Dendritic cell treated with granulocyte-macrophage colony-stimulating factor and Interleukin-4, amounts not matched to agents 40 ng/mL and 50 ng/mL, for 4 days (primary cell): ENCODE measurements around the gene SPECC1L.
A peak's percentile ranks its signal among the peaks of the same experiment; 100 is the strongest.
"Not testable (repeated sequence)": the region's sequence is repeated elsewhere in the genome, so short reads cannot be mapped to it uniquely, and the experiment has no call there.

Source experiments
- H3K27ac Mint-ChIP-seq: one replicate; pipeline ENCODE4 v1.8.0; 2022; ENCODE audit warnings: mild to moderate bottlenecking, mixed read lengths
- H3K27me3 Mint-ChIP-seq: one replicate; pipeline ENCODE4 v1.8.0; 2022; ENCODE audit warnings: mild to moderate bottlenecking, mixed read lengths
- H3K36me3 Mint-ChIP-seq: one replicate; pipeline ENCODE4 v1.8.0; 2022; ENCODE audit warnings: low read depth, mixed read lengths
- H3K4me1 Mint-ChIP-seq: one replicate; pipeline ENCODE4 v1.8.0; 2022; ENCODE audit warnings: low read depth, mixed read lengths
- H3K4me3 Mint-ChIP-seq: one replicate; pipeline ENCODE4 v1.8.0; 2022; ENCODE audit warnings: mild to moderate bottlenecking, moderate library complexity, mixed read lengths
- H3K9me3 Mint-ChIP-seq: one replicate; pipeline ENCODE4 v1.8.0; 2022; ENCODE audit warnings: mixed read lengths
- intact Hi-C: fragments of 100-400 bp; cut with micrococcal nuclease; formaldehyde crosslinking; loops from one replicate; pipeline ENCODE4 v1.15.0; 2022

The SPECC1L gene

DNA sequence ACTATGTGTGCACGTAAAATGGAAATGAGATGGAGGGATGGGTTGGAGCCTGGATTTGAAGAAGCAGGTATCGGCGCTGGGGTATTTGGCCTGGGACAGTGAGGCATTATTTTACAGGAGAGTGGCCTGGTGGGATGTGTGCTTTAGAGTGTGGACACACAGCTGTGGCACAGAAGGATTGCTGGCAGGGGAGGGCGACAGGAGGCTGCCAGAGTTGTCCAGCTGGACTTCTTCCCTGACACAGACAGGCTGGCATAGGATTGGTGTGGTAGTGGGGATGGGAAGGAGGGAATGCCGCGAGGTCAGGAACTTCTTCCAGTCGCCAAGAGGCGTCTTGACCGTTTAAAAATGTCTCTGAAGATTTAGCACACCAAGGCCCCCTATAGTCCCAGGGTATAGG lies 16.6 kb downstream of the SPECC1L start:
- peaks cover 35% of the 10 kb centered on the region for H3K4me1 Mint-ChIP-seq
- H3K27me3 Mint-ChIP-seq, H3K4me3 Mint-ChIP-seq, H3K9me3 Mint-ChIP-seq, intact Hi-C loops: not testable (repeated sequence)
- peaks cover 20% of the 10 kb centered on the region for H3K36me3 Mint-ChIP-seq
- peak overlapping the region; percentile 32 for H3K27ac Mint-ChIP-seq

DNA sequence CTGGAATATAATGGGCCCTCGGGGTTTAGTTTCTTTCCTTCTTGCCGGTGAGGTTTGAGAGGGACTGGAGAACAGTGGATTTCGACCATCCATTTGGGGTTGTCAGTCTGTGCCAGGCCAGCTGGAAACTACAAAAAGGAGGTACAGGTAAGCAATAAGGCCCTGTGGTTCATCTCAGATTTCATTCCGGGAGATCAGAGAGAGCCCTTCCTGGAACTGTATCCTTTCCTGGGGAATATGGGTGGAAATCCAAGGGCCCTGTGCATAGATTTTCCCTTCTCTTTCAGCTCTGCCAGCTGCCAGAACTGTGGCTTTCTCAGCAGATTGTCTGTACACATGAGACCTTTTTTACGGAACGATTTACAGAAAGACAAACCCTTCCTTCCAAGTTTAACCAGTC lies 17.2 kb downstream of the SPECC1L start:
- H3K4me3 Mint-ChIP-seq, H3K27me3 Mint-ChIP-seq, intact Hi-C loops, H3K27ac Mint-ChIP-seq, H3K9me3 Mint-ChIP-seq: not testable (repeated sequence)
- Mint-ChIP-seq H3K36me3 (peaks cover 23% of the 10 kb centered on the region), H3K4me1 (peaks cover 37% of the 10 kb centered on the region)

DNA sequence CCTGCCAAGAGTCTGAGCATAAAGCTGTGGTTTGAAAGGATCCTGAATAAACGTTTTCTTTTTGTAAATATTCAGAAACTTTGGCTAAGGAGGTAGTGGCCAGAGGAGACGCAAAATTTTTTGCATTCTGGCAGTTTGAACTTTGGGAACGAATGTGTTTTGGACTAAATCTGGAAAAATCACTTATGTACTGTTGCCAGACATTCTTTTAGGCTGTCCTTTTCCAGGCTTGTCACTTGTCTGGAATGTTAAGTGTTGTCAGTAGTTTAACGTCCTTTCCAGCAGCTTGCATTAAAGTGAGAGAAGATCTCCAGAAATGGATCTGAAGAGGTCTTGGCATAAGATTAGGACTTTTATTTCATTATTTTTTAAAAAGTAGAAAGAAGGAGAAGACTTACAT lies 18.5 kb downstream of the SPECC1L start:
- intact Hi-C loops = no loop called here

DNA sequence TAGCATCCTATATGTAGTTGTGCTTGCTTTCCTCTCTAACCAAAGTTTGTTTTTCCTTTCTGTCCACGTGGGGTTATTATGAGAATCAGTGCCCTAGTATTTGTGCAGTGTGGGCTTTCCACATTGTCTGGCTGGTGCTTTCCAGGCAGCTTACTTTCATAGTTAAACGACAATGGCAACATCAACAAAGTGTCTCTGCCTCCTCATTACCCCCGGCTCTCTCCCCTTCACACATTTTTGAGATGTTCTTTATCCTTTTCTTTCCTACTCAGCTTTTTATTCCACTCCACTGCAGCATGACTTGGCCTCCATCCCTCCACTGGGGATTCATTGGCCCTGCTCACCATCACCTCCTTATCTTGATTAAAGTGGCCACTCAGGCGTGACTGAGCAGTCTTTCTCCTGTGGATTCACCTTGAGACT lies 19.1 kb downstream of the SPECC1L start:
- Mint-ChIP-seq H3K4me1 (peaks cover 39% of the 10 kb centered on the region), H3K4me3 (no peak overlapping the region), H3K27me3 (no peaks in the 10 kb centered on the region), H3K27ac (no peak overlapping the region), H3K9me3 (no peaks in the 10 kb centered on the region), H3K36me3 (peaks cover 22% of the 10 kb centered on the region)
- intact Hi-C loops = no loop called here

More for the DNA sequence above, 18.5 kb downstream of the SPECC1L start:
- Mint-ChIP-seq H3K9me3 (no peaks in the 10 kb centered on the region), H3K27ac (no peak overlapping the region), H3K4me3 (no peak overlapping the region), H3K36me3 (peaks cover 26% of the 10 kb centered on the region), H3K4me1 (peaks cover 42% of the 10 kb centered on the region), H3K27me3 (no peaks in the 10 kb centered on the region)

DNA sequence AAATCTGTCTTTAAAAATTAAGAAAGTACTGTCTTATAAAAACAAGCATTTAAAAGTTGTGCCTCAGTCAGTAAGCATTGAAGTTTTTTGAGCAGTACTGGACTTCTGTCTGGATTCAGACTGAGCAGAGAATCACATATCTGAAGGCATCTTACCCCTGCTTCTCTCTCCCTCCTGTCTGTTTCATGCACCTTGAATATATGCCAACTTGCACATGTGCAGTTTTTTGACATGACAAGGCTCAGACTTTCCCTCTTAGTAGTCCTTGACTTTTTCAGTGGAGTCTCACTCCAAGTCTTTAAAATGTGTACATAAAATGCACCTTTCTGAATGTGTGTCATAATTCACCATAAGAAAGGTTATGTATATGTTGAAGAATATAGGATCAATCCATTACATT lies 19.8 kb downstream of the SPECC1L start:
- Mint-ChIP-seq H3K4me1 (peaks cover 35% of the 10 kb centered on the region), H3K9me3 (no peaks in the 10 kb centered on the region), H3K4me3 (no peak overlapping the region), H3K27me3 (no peaks in the 10 kb centered on the region), H3K27ac (no peak overlapping the region), H3K36me3 (peaks cover 18% of the 10 kb centered on the region)
- intact Hi-C loops = no loop called here

DNA sequence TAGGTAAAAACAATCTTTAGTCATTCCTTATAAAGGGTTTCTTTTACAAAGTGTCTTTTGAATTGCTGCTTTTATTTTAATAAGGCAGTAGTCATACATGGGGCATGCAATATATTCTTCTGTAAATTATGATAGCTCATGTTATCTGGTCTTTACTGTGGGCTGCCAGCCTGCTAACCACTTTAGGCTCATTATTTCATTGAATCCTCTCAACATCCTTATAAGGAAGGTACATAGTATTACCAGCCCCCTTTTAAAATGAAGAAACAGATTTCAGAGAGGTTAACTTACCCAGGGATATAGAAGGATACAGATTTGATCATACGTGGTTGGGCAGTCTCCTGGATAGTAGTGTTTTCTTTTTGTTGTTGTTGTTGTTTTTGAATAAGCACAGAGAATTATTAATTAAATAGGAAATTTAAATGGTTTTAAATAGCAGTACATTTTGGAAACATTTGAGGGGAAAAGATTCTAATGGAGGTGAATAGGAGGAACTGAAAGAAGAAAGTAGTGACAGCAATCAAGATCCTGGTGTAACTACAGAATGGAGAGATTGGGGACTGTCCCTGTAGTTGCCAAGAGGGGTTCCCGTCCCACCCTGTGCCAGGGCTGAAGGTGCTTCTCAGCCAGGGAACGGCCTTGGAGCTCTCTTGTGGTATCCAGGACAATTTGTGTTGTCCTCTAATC lies 21.0 kb downstream of the SPECC1L start:
- H3K4me1 Mint-ChIP-seq = peaks cover 38% of the 10 kb centered on the region
- no peaks in the 10 kb centered on the region for H3K27me3 Mint-ChIP-seq
- peaks cover 18% of the 10 kb centered on the region for H3K36me3 Mint-ChIP-seq
- no peak overlapping the region for H3K27ac Mint-ChIP-seq
- H3K9me3 Mint-ChIP-seq = no peaks in the 10 kb centered on the region
- no peak overlapping the region for H3K4me3 Mint-ChIP-seq
- intact Hi-C loops = no loop called here

DNA sequence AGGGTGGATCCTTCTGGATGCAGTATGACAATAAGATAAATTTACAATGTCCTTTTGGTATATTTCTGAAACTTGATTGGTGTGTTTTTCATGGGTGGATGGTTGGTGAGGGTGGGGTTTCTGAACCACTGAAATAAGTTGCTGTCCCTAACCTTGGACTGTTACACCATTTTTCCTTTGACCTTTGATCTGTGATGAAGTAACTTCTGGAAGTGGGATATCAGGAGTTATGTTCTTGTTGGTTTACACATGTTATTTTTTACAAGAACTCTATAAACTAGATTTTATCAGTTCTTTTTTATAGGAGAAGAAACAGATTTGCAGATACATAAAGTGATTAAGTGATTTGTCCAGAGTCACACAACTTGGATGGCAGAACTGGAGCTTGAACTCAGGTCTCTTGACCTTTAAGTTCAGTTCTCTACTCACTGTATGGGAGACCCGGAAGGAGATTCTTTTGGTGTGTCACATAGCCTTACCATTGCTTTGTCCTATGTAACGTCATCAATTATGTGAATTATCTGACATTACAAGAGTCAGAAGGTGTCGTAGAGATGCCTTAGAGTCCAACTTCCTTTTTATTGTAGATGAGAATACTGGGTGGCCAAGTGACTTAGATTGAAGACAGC lies 21.7 kb downstream of the SPECC1L start:
- H3K9me3 Mint-ChIP-seq, H3K27me3 Mint-ChIP-seq, H3K4me3 Mint-ChIP-seq, H3K27ac Mint-ChIP-seq, intact Hi-C loops: not testable (repeated sequence)
- Mint-ChIP-seq H3K36me3 (peaks cover 12% of the 10 kb centered on the region), H3K4me1 (peaks cover 34% of the 10 kb centered on the region)

DNA sequence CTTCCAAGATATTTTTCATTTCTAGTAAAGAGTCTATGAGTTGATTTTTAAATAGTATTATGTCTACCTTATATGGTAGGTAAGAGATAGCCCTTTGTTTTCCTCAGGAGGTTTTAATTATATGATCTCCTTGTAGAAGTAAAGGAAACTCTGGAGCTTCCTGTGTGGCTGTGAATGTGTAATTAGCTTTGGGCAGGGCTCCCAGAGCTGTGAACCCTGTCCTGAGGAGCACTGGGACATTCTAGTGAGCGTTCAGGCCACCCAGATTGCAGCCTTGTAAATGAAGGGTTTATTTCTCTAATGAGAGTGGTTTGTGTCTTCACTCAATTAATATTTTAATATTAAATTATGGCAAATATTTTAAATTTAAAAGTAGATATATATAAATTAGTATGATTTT lies 24.3 kb downstream of the SPECC1L start:
- H3K4me3 Mint-ChIP-seq, H3K9me3 Mint-ChIP-seq, H3K27ac Mint-ChIP-seq, H3K27me3 Mint-ChIP-seq, intact Hi-C loops, H3K36me3 Mint-ChIP-seq: not testable (repeated sequence)
- peaks cover 30% of the 10 kb centered on the region for H3K4me1 Mint-ChIP-seq

DNA sequence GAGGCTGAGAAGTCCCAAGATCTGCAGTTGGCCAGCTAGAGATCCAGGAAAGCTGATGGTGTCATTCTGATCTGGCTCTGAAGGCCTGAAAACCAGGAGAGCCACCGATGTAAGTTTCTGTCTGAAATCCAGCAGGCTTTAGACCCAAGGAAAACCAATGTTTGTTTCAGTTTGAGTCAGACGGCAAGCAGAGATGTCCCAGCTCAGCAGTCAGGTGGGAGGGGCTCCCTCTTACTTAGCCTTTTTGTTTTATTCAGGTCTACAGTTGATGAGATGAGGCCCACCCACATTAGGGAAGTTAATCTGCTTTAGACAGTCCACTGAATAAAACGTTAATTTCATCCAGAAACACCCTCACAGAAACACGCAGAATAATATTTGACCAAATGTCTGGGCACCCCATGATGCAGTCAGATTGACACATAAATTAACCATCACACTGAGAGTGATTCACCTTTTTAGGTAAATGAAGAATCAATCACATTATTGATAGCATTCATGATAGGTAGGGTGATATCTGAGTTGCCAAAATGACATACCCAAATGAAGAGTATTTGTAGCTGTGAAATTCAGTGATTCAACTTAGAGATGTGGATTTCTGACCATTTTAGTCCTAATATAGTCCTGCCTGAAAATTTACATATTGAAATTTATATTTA lies 28.0 kb downstream of the SPECC1L start:
- H3K9me3 Mint-ChIP-seq, H3K27me3 Mint-ChIP-seq, H3K4me3 Mint-ChIP-seq, H3K27ac Mint-ChIP-seq, intact Hi-C loops: not testable (repeated sequence)
- peaks cover 25% of the 10 kb centered on the region for H3K36me3 Mint-ChIP-seq
- peaks cover 31% of the 10 kb centered on the region for H3K4me1 Mint-ChIP-seq

DNA sequence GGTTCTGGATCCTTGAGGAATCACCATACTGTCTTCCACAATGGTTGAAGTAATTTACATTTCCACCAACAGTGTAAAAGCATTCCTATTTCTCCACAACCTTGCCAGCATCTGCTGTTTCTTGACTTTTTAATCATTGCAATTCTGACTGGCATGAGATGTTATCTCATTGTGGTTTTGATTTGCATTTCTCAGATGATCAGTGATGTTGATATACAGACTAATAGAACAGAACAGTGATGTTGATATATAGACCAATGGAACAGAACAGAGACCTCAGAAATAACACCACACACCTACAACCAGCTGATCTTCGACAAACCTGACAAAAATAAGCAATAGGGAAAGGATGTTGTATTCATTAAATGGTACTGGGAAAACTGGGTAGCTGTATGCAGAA lies 29.9 kb downstream of the SPECC1L start:
- Mint-ChIP-seq H3K36me3 (peaks cover 44% of the 10 kb centered on the region), H3K4me1 (peaks cover 44% of the 10 kb centered on the region)
- intact Hi-C loops, H3K4me3 Mint-ChIP-seq, H3K9me3 Mint-ChIP-seq, H3K27ac Mint-ChIP-seq, H3K27me3 Mint-ChIP-seq: not testable (repeated sequence)

DNA sequence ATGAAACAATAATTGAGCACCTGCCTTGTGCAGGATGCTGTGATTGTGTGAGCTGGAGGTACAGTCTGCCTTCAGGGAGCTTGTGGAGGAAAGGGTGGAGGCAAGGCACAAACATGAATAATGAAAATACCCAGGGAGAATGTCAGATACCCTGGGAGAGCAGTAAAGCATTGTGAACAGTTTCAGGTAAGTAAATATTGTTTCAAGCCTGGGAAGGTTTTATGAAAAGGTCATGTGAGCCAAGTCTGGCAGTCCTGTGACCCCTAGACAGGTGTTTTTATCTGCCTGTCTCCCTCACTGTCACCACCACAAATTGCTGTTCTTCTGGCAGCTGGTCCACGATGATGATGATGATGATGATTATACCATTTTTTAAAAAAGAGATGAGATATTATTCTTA lies 32.0 kb downstream of the SPECC1L start:
- no peaks in the 10 kb centered on the region for H3K27me3 Mint-ChIP-seq
- peaks cover 65% of the 10 kb centered on the region for H3K36me3 Mint-ChIP-seq
- peaks cover 35% of the 10 kb centered on the region for H3K4me1 Mint-ChIP-seq
- H3K9me3 Mint-ChIP-seq = no peaks in the 10 kb centered on the region
- no peak overlapping the region for H3K27ac Mint-ChIP-seq
- intact Hi-C loops = no loop called here
- no peak overlapping the region for H3K4me3 Mint-ChIP-seq

DNA sequence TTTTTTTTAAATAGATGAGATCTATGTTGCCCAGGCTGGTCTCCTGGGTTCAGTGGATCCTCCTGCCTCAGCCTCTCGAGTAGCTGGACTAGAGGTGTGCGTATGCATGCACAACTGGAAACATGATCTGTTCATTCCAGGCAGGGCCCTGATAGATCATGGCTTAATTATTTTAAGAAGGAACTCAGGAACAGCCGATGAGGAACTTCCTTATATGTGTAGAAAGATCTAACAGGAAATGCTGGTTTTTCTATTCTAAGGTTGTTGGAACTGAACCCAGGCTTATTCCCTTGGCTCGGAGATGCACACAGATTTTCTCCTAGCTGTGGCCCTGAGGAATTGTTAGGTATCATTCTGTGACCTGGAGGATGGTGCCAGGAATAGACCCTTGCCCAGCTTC lies 32.4 kb downstream of the SPECC1L start:
- Mint-ChIP-seq H3K27me3 (no peaks in the 10 kb centered on the region), H3K9me3 (no peaks in the 10 kb centered on the region), H3K27ac (no peak overlapping the region), H3K4me1 (peaks cover 35% of the 10 kb centered on the region), H3K36me3 (peaks cover 65% of the 10 kb centered on the region), H3K4me3 (no peak overlapping the region)
- intact Hi-C loops = no loop called here

DNA sequence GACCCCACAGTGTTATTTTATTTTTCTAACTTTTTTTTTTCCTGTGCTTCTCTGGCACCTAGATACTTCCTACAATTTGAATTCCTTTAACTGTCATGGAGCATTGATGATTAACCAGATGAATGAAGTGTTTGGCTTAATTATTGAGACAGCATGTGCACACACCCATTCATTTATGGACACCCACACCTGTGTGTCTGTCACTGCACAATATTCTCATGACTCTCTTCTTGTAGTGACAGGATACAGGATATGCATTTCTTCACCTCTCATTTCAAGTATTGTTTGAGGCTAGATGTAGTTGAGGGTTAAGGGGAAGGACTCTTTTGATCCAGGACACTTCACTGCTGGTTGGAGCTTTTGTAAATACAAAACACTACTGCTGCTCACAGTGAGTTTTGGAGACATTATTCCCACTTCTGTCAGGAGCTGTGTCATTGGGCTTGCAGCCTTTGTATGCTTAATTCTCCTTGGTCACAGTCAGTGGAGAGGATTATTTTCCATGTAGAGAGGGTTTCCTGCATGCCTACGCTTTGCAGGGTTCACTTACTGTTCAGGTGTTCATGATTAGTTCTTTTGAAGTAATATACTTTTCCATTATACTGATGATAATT lies 33.5 kb downstream of the SPECC1L start:
- intact Hi-C loops = no loop called here
- Mint-ChIP-seq H3K27me3 (no peaks in the 10 kb centered on the region), H3K9me3 (no peaks in the 10 kb centered on the region), H3K4me1 (peaks cover 35% of the 10 kb centered on the region), H3K36me3 (peaks cover 70% of the 10 kb centered on the region), H3K4me3 (no peak overlapping the region), H3K27ac (no peak overlapping the region)

DNA sequence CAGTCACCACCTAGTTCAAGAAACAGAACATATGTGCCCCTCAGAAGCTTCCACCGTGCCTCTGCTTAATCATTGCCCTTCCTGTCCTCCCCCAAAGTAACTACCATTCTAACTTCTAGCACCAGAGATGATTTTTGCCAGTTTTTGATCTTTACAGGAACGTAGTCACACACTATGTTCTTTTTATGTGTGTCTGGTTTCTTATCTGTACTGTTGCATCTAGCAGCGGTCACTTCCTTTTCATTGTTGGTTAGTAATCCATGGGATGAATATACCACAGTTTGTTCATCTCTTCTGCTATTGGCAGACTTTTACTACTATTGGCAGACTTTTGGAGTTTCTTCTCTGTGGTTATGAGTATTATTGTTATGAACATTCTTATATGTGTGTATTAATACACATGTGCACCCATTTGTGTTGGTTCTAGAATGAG lies 34.6 kb downstream of the SPECC1L start:
- H3K4me1 Mint-ChIP-seq = peaks cover 35% of the 10 kb centered on the region
- H3K9me3 Mint-ChIP-seq = no peaks in the 10 kb centered on the region
- intact Hi-C loops = no loop called here
- peak overlapping the region; percentile 7 for H3K27ac Mint-ChIP-seq
- no peaks in the 10 kb centered on the region for H3K27me3 Mint-ChIP-seq
- H3K36me3 Mint-ChIP-seq = peaks cover 77% of the 10 kb centered on the region
- no peak overlapping the region for H3K4me3 Mint-ChIP-seq
